HCT116 (cell line): ENCODE measurements around the gene DNAAF8. TPM values are rescaled to one million over a fixed set of nuclear protein-coding genes. Genes with fewer than 3 reads are reported as not detected.

Source experiments
- ATAC-seq: fragments of 200-7000 bp; cut with Tn5 transposase; 2 replicates; pipeline ENCODE4 v1.9.1; 2020; ENCODE audit warnings: mild to moderate bottlenecking, moderate library complexity
- BruUV-seq: library from RNA; stranded (reverse); fragments of 400-500 nt; replicated peaks from 2 replicates; lab custom pipeline; 2021; lab: Mats Ljungman, UMichigan
- CTCF ChIA-PET: fragments of 300-600 bp; sonication (Branson Sonifier 250); formaldehyde crosslinking; loops from one replicate; lab custom pipeline; 2021; ENCODE audit warnings: antibody characterized with exemption; lab: Charles Lee
- POLR2A ChIA-PET: fragments of 300-600, 350-600 bp; sonication (Branson Sonifier 250); formaldehyde crosslinking; loops from one replicate; lab custom pipeline; 2021; ENCODE audit warnings: antibody characterized with exemption; lab: Charles Lee
- RAD21 ChIA-PET, 2 experiments: fragments of 300-600 bp; sonication (Branson Sonifier 250); formaldehyde crosslinking; loops; one replicate each; lab custom pipeline; 2023; ENCODE audit warnings: low total read pairs in 2 of 2; ENCODE audit not compliant: uncharacterized antibody in 2 of 2, unreplicated experiment in 2 of 2, low non-redundant PET in 1 of 2; lab: Charles Lee
- DNase-seq: peaks from one replicate; pipeline ENCODE4 v3.0.0-alpha.2; 2010; ENCODE audit warnings: low read depth, low spot score
- H2AFZ ChIP-seq: fragments of 200-600 bp; shearing (Covaris generic), sonication (generic); 2 replicates; pipeline ENCODE4 v1.6.1; 2017; ENCODE audit warnings: low read depth, mixed run types, mixed read lengths, antibody characterized with exemption, low read length; ENCODE audit not compliant: poor library complexity, severe bottlenecking
- H3K27ac ChIP-seq: 2 replicates; pipeline ENCODE4 v1.5.1; 2012; ENCODE audit warnings: low read depth, low read length
- H3K27me3 ChIP-seq: fragments of 200-600 bp; sonication (generic); 2 replicates; pipeline ENCODE4 v1.6.1; 2016; ENCODE audit warnings: mixed run types, low read length, mixed read lengths; ENCODE audit not compliant: insufficient read depth
- H3K36me3 ChIP-seq, 2 experiments: fragments of 200-500 bp in 1 of 2; fragments of 200-600 bp in 1 of 2; sonication (Bioruptor generic) in 1 of 2; sonication (generic) in 1 of 2; 2 replicates each; pipeline versions ENCODE4 v1.5.1 to v1.6.1; 2014 to 2016; ENCODE audit warnings: low read length in 2 of 2, inconsistent platforms in 1 of 2, mixed read lengths in 1 of 2, mixed run types in 1 of 2; ENCODE audit not compliant: insufficient read depth in 2 of 2, control insufficient read depth in 1 of 2
- H3K4me1 ChIP-seq, 2 experiments: fragments of 200-600 bp in 1 of 2; sonication (generic) in 1 of 2; 2 replicates each; pipeline versions ENCODE4 v1.5.1 to v1.6.1; 2012 to 2017; ENCODE audit warnings: low read length in 2 of 2, inconsistent platforms in 1 of 2, mild to moderate bottlenecking in 1 of 2, mixed read lengths in 1 of 2, mixed run types in 1 of 2, moderate library complexity in 1 of 2; ENCODE audit not compliant: insufficient read depth in 2 of 2, control insufficient read depth in 1 of 2
- H3K4me2 ChIP-seq: fragments of 200-600 bp; sonication (generic); 2 replicates; pipeline ENCODE4 v1.6.1; 2017; ENCODE audit warnings: mixed run types, low read length, mixed read lengths
- H3K4me3 ChIP-seq, 2 experiments: fragments of 200-600 bp in 1 of 2; sonication (generic) in 1 of 2; replicated peaks in 1 of 2; 2 replicates each; pipeline ENCODE4 v1.5.1; 2011 to 2016; ENCODE audit warnings: low read length in 2 of 2, control low read depth in 1 of 2, low read depth in 1 of 2, mild to moderate bottlenecking in 1 of 2, mixed read lengths in 1 of 2, mixed run types in 1 of 2
- H3K79me2 ChIP-seq: fragments of 200-600 bp; sonication (generic); 2 replicates; pipeline ENCODE4 v1.6.1; 2017; ENCODE audit warnings: mild to moderate bottlenecking, mixed run types, low read length, moderate library complexity, mixed read lengths; ENCODE audit not compliant: insufficient read depth
- H3K9ac ChIP-seq: fragments of 200-600 bp; sonication (generic); 2 replicates; pipeline ENCODE4 v1.6.1; 2016; ENCODE audit warnings: low read length, mixed read lengths
- H3K9me2 ChIP-seq: fragments of 200-600 bp; sonication (generic), shearing (Covaris generic); 2 replicates; pipeline ENCODE4 v1.6.1; 2017; ENCODE audit warnings: mixed run types, mild to moderate bottlenecking, moderate library complexity; ENCODE audit not compliant: insufficient read depth
- H3K9me3 ChIP-seq, 2 experiments: fragments of 200-500 bp in 1 of 2; fragments of 200-600 bp in 1 of 2; sonication (Bioruptor generic) in 1 of 2; sonication (generic) in 1 of 2; 2 replicates each; pipeline ENCODE4 v1.6.1; 2014 to 2017; ENCODE audit warnings: low read length in 2 of 2, mixed read lengths in 2 of 2, inconsistent platforms in 1 of 2, low read depth in 1 of 2, mild to moderate bottlenecking in 1 of 2, mixed run types in 1 of 2, moderate library complexity in 1 of 2; ENCODE audit not compliant: control insufficient read depth in 1 of 2, insufficient read depth in 1 of 2
- H4K20me1 ChIP-seq: fragments of 200-600 bp; sonication (generic), shearing (Covaris generic); 2 replicates; pipeline ENCODE4 v1.6.1; 2017; ENCODE audit warnings: mixed run types, mild to moderate bottlenecking, moderate library complexity; ENCODE audit not compliant: insufficient read depth
- EGR1 ChIP-seq: IDR thresholded peaks from 2 replicates; pipeline ENCODE4 v1.6.1; 2012; ENCODE audit warnings: low read depth
- ELF1 ChIP-seq: IDR thresholded peaks from 2 replicates; pipeline ENCODE4 v1.6.1; 2012; ENCODE audit warnings: low read depth, borderline replicate concordance
- EZH2phosphoT487 ChIP-seq: fragments of 200-600 bp; IDR thresholded peaks from 2 replicates; pipeline ENCODE4 v1.6.1; 2018; ENCODE audit warnings: antibody characterized with exemption, borderline replicate concordance
- JUND ChIP-seq: IDR thresholded peaks from 2 replicates; pipeline ENCODE4 v1.6.1; 2012
- POLR2A ChIP-seq: IDR thresholded peaks from 2 replicates; pipeline ENCODE4 v1.7.0; 2011; ENCODE audit warnings: borderline replicate concordance; ENCODE audit not compliant: insufficient read depth, insufficient read length; ENCODE audit errors: extremely low read depth
- POLR2AphosphoS5 ChIP-seq: IDR thresholded peaks from 2 replicates; pipeline ENCODE4 v1.6.1; 2011; ENCODE audit warnings: mild to moderate bottlenecking, low read depth, low read length, moderate library complexity
- RAD21 ChIP-seq: IDR thresholded peaks from 2 replicates; pipeline ENCODE4 v1.6.1; 2012; ENCODE audit warnings: low read depth, mild to moderate bottlenecking
- SIN3A ChIP-seq: IDR thresholded peaks from 2 replicates; pipeline ENCODE4 v1.6.1; 2012; ENCODE audit warnings: low read depth
- SRF ChIP-seq: IDR thresholded peaks from 2 replicates; pipeline ENCODE4 v1.6.1; 2012; ENCODE audit warnings: low read depth
- YY1 ChIP-seq: IDR thresholded peaks from 2 replicates; pipeline ENCODE4 v1.6.1; 2011; ENCODE audit warnings: low read length, low read depth, moderate library complexity, mild to moderate bottlenecking; ENCODE audit not compliant: insufficient replicate concordance; ENCODE audit errors: extremely low read depth
- intact Hi-C: fragments of 100-400 bp; cut with micrococcal nuclease; formaldehyde crosslinking; loops from 2 replicates; pipeline ENCODE4 v1.10.0; 2022
- total RNA-seq: library from RNA; stranded (reverse); gene quantifications from one replicate; pipeline ENCODE4 v1.2.1, GENCODE V29; 2021; ENCODE audit not compliant: unreplicated experiment
- TF ChIP-seq, protein P1 (sequence below): IDR thresholded peaks from 2 replicates; pipeline ENCODE4 v1.6.1; 2012

DNAAF8 gene
- total RNA-seq, 1 experiment from 2014 or later, result 1.0 TPM

DNA sequence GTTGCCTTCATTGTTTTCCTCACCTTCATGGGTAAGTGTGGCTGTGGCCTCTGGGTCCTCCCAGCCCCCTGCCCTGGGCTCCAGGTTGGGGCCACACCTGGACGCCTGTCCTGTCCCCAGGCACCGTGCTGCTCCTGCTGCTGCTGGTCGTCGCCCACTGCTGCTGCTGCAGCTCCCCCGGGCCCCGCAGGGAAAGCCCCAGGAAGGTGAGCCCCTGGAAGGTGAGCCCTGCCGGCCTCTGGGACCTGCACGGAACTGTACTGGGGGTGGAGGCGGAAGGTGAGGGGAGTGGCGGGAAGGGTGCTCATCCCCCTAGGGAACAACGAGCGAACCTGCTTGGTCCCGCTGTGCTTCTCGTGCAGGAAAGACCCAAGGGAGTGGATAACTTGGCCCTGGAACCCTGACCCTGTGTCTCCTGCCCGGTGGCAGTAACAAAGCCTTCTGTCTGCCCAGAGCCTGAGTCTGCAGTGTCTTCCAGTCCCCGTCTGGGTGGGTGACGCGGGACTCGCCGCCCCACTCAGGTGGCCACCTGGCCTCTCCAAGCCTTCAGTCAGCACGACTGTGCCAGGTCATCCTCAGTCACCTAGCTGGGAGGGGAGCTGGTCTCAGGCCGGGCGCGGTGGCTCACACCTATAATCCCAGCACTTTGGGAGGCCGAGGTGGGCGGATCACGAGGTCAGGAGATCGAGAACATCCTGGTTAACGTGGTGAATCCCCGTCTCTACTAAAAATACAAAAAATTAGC lies 61.7 kb downstream of the DNAAF8 start:
- RAD21 ChIA-PET, result no interaction called here
- no peak overlapping the region for H3K4me2 ChIP-seq
- H3K27me3 ChIP-seq, result no peaks in the 10 kb centered on the region
- ATAC-seq, result no peak
- BruUV-seq, result no TSS peak
- POLR2A ChIA-PET, result no interaction called here
- no peaks in the 10 kb centered on the region for H4K20me1 ChIP-seq
- intact Hi-C loops, result no loop called here
- no peak overlapping the region for H3K4me3 ChIP-seq
- no peak overlapping the region; the same call in 1 of the 2 replicates for H3K27ac ChIP-seq
- TF ChIP-seq YY1 (no peak), POLR2AphosphoS5 (no peak), JUND (no peak), EGR1 (no peak), SRF (no peak), POLR2A (no peak), EZH2phosphoT487 (no peak), ELF1 (no peak), SIN3A (no peak), RAD21 (no peak)
- TF ChIP-seq, protein P1, sequence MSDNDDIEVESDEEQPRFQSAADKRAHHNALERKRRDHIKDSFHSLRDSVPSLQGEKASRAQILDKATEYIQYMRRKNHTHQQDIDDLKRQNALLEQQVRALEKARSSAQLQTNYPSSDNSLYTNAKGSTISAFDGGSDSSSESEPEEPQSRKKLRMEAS, result no peak
- TF ChIP-seq, all 23 proteins: peak for 0
- Histone ChIP-seq H2AFZ (no peak overlapping the region), H3K9me2 (no peaks in the 10 kb centered on the region), H3K79me2 (no peaks in the 10 kb centered on the region), H3K4me1 (peaks cover 2 to 4% of the 10 kb centered on the region in 2 experiments), H3K9me3 (no peaks in the 10 kb centered on the region), H3K9ac (no peak overlapping the region), H3K36me3 (no peaks in the 10 kb centered on the region)
- no peak for DNase-seq
- CTCF ChIA-PET, result no interaction called here
